IMR-90 (cell line): ENCODE measurements around the gene CARS2. TPM values are rescaled to one million over a fixed set of nuclear protein-coding genes. Genes with fewer than 3 reads are reported as not detected.

Experiments
- ATAC-seq: fragments of 200-7000 bp; cut with Tn5 transposase; 2 replicates; pipeline ENCODE4 v1.9.1; 2020; ENCODE audit warnings: low read depth, mild to moderate bottlenecking, moderate library complexity
- BruUV-seq: library from RNA; stranded (reverse); fragments of 400-500 nt; replicated peaks from 2 replicates; lab custom pipeline; 2021; lab: Mats Ljungman, UMichigan
- CTCF ChIA-PET: fragments of 300-600 bp; formaldehyde crosslinking; extraction: SDS; loops from one replicate; lab custom pipeline; 2021; ENCODE audit warnings: antibody characterized with exemption; lab: Yijun Ruan, JAX
- POLR2A ChIA-PET: fragments of 300-600 bp; sonication (Branson Sonifier 250); formaldehyde crosslinking; loops from one replicate; lab custom pipeline; 2022; ENCODE audit warnings: antibody characterized with exemption; ENCODE audit not compliant: unreplicated experiment; lab: Charles Lee
- DNase-seq: peaks from one replicate; pipeline ENCODE4 v3.0.0; 2013
- H2AFZ ChIP-seq: replicated peaks from 2 replicates; pipeline ENCODE3; 2013; ENCODE audit warnings: low read length, mild to moderate bottlenecking; ENCODE audit not compliant: poor library complexity
- H2AK5ac ChIP-seq: 2 replicates; pipeline ENCODE4 v1.6.1; 2013; ENCODE audit warnings: low read depth, low read length, inconsistent platforms
- H2AK9ac ChIP-seq: replicated peaks from 2 replicates; pipeline ENCODE3; 2013; ENCODE audit warnings: mild to moderate bottlenecking, low read depth, low read length, moderate library complexity; ENCODE audit not compliant: poor library complexity
- H2BK120ac ChIP-seq: 2 replicates; pipeline ENCODE4 v1.6.1; 2013; ENCODE audit warnings: low read depth, low read length, inconsistent platforms
- H2BK15ac ChIP-seq: 3 replicates; pipeline ENCODE4 v1.6.1; 2013; ENCODE audit warnings: low read depth, low read length, inconsistent platforms
- H2BK20ac ChIP-seq: 2 replicates; pipeline ENCODE4 v1.6.1; 2013; ENCODE audit warnings: low read depth, mild to moderate bottlenecking, inconsistent platforms, low read length, moderate library complexity
- H2BK5ac ChIP-seq: 2 replicates; pipeline ENCODE4 v1.6.1; 2013; ENCODE audit warnings: mild to moderate bottlenecking, low read depth, low read length, inconsistent platforms; ENCODE audit not compliant: poor library complexity, severe bottlenecking
- H3K14ac ChIP-seq: replicated peaks from 2 replicates; pipeline ENCODE4 v1.6.1; 2013; ENCODE audit warnings: low read depth, low read length, inconsistent platforms
- H3K18ac ChIP-seq: 2 replicates; pipeline ENCODE4 v1.6.1; 2013; ENCODE audit warnings: low read depth, low read length, control low read depth
- H3K23ac ChIP-seq: 2 replicates; pipeline ENCODE4 v1.6.1; 2013; ENCODE audit warnings: low read depth, low read length, inconsistent platforms
- H3K27ac ChIP-seq: 2 replicates; pipeline ENCODE4 v1.5.1; 2013; ENCODE audit warnings: mild to moderate bottlenecking, control low read depth, low read length; ENCODE audit not compliant: insufficient read depth
- H3K27me3 ChIP-seq: 2 replicates; pipeline ENCODE4 v1.6.1; 2013; ENCODE audit warnings: low read length; ENCODE audit not compliant: control insufficient read depth, insufficient read depth
- H3K36me3 ChIP-seq: 2 replicates; pipeline ENCODE4 v1.6.1; 2013; ENCODE audit warnings: low read length, mixed read lengths; ENCODE audit not compliant: control insufficient read depth, insufficient read depth
- H3K4ac ChIP-seq: 2 replicates; pipeline ENCODE4 v1.6.1; 2013; ENCODE audit warnings: low read depth, low read length, inconsistent platforms
- H3K4me1 ChIP-seq: 2 replicates; pipeline ENCODE4 v1.6.1; 2013; ENCODE audit warnings: low read length, mixed read lengths; ENCODE audit not compliant: control insufficient read depth, insufficient read depth
- H3K4me2 ChIP-seq: 2 replicates; pipeline ENCODE4 v1.6.1; 2013; ENCODE audit warnings: low read depth, mild to moderate bottlenecking, control low read depth, low read length, moderate library complexity
- H3K4me3 ChIP-seq: 2 replicates; pipeline ENCODE4 v1.5.1; 2013; ENCODE audit warnings: low read depth, mild to moderate bottlenecking, control low read depth, low read length, moderate library complexity; ENCODE audit not compliant: insufficient read depth
- H3K56ac ChIP-seq: 2 replicates; pipeline ENCODE4 v1.6.1; 2013; ENCODE audit warnings: low read length, inconsistent platforms; ENCODE audit not compliant: insufficient read depth; ENCODE audit errors: extremely low read depth
- H3K79me1 ChIP-seq, 2 experiments: 2 replicates each; pipeline ENCODE4 v1.6.1; 2013; ENCODE audit warnings: low read length in 2 of 2, inconsistent platforms in 1 of 2, low read depth in 1 of 2
- H3K9ac ChIP-seq: 2 replicates; pipeline ENCODE4 v1.6.1; 2013; ENCODE audit warnings: low read depth, low read length, control low read depth
- H3K9me1 ChIP-seq: 2 replicates; pipeline ENCODE4 v1.6.1; 2013; ENCODE audit warnings: low read length, inconsistent platforms; ENCODE audit not compliant: insufficient read depth
- H3K9me3 ChIP-seq: 2 replicates; pipeline ENCODE4 v1.6.1; 2013; ENCODE audit warnings: low read length; ENCODE audit not compliant: control insufficient read depth, insufficient read depth
- H4K20me1 ChIP-seq: 2 replicates; pipeline ENCODE4 v1.6.1; 2013; ENCODE audit warnings: low read length, inconsistent platforms; ENCODE audit not compliant: insufficient read depth
- H4K5ac ChIP-seq: 2 replicates; pipeline ENCODE4 v1.6.1; 2013; ENCODE audit warnings: mild to moderate bottlenecking, low read depth, low read length, control low read depth
- H4K8ac ChIP-seq, 2 experiments: 2 replicates each; pipeline ENCODE4 v1.6.1; 2013; ENCODE audit warnings: low read depth in 2 of 2, low read length in 2 of 2, control low read depth in 1 of 2, inconsistent platforms in 1 of 2
- H4K91ac ChIP-seq: 2 replicates; pipeline ENCODE4 v1.6.1; 2013; ENCODE audit warnings: low read depth, low read length, inconsistent platforms; ENCODE audit not compliant: insufficient read depth
- BHLHE40 ChIP-seq: fragments of 150-350 bp; IDR thresholded peaks from 2 replicates; pipeline ENCODE4 v1.6.1; 2016; ENCODE audit warnings: mild to moderate bottlenecking, low read depth, low read length
- FOS ChIP-seq: fragments of 150-350 bp; IDR thresholded peaks from 2 replicates; pipeline ENCODE4 v1.6.1; 2016; ENCODE audit warnings: low read depth, low read length
- MAZ ChIP-seq: IDR thresholded peaks from 2 replicates; pipeline ENCODE4 v1.6.1; 2012; ENCODE audit warnings: low read depth, mild to moderate bottlenecking, low read length, improper control_type of control experiment, moderate library complexity, borderline replicate concordance
- MXI1 ChIP-seq: IDR thresholded peaks from 2 replicates; pipeline ENCODE4 v1.6.1; 2012; ENCODE audit warnings: low read depth, mild to moderate bottlenecking, low read length, moderate library complexity, borderline replicate concordance
- POLR2A ChIP-seq: IDR thresholded peaks from 2 replicates; pipeline ENCODE4 v1.6.1; 2012; ENCODE audit warnings: mild to moderate bottlenecking, low read depth, low read length
- RAD21 ChIP-seq: IDR thresholded peaks from 2 replicates; pipeline ENCODE4 v1.6.1; 2012; ENCODE audit warnings: low read length, improper control_type of control experiment
- RCOR1 ChIP-seq: IDR thresholded peaks from 2 replicates; pipeline ENCODE4 v1.6.1; 2012; ENCODE audit warnings: mild to moderate bottlenecking, low read length, improper control_type of control experiment; ENCODE audit not compliant: insufficient replicate concordance
- WGBS, 2 experiments: methylation state at CpG; one replicate each; pipeline versions ENCODE4 v1.1.5 to v1.1.7; 2013; ENCODE audit warnings: missing lambda C conversion rate in 2 of 2; ENCODE audit not compliant: insufficient read length in 1 of 2; ENCODE audit errors: extremely low coverage in 2 of 2; 5-methylcytosine and 5-hydroxymethylcytosine counted together
- dilution Hi-C: fragments of 300-500 bp; cut with HindIII; formaldehyde crosslinking; loops from one replicate; pipeline ENCODE4 v1.14.3; 2018; ENCODE audit warnings: low sequenced_read_pairs; ENCODE audit not compliant: unreplicated experiment
- in situ Hi-C: fragments of 300-500 bp; cut with MboI; formaldehyde crosslinking; loops from 3 replicates; pipeline ENCODE4 v1.14.3; 2019; ENCODE audit warnings: low sequenced_read_pairs, inconsistent platforms, mixed read lengths
- intact Hi-C: fragments of 100-400 bp; cut with micrococcal nuclease; formaldehyde crosslinking; loops from 2 replicates; pipeline ENCODE4 v1.10.0; 2022
- polyA plus RNA-seq, 3 experiments: library from polyadenylated mRNA; depleted of rRNA; stranded (reverse); fragments of >200 nt; gene quantifications; 2 replicates each; pipeline ENCODE4 v1.2.3, GENCODE V29; 2012; ENCODE audit warnings: low replicate concordance in 1 of 3
- total RNA-seq: library from RNA; depleted of rRNA; stranded (reverse); fragments of >200 nt; gene quantifications from 2 replicates; pipeline ENCODE4 v1.2.3, GENCODE V29; 2012
- TF ChIP-seq, protein P1 (sequence below): fragments of 150-350 bp; IDR thresholded peaks from 2 replicates; pipeline ENCODE4 v1.6.1; 2017; ENCODE audit warnings: mild to moderate bottlenecking, antibody characterized with exemption, low read length, low read depth

Gene CARS2
- total and polyA plus RNA-seq, 2 of the 4 experiments (the other 2 are of a cell fraction), result 76.2 to 76.4 TPM

DNA sequence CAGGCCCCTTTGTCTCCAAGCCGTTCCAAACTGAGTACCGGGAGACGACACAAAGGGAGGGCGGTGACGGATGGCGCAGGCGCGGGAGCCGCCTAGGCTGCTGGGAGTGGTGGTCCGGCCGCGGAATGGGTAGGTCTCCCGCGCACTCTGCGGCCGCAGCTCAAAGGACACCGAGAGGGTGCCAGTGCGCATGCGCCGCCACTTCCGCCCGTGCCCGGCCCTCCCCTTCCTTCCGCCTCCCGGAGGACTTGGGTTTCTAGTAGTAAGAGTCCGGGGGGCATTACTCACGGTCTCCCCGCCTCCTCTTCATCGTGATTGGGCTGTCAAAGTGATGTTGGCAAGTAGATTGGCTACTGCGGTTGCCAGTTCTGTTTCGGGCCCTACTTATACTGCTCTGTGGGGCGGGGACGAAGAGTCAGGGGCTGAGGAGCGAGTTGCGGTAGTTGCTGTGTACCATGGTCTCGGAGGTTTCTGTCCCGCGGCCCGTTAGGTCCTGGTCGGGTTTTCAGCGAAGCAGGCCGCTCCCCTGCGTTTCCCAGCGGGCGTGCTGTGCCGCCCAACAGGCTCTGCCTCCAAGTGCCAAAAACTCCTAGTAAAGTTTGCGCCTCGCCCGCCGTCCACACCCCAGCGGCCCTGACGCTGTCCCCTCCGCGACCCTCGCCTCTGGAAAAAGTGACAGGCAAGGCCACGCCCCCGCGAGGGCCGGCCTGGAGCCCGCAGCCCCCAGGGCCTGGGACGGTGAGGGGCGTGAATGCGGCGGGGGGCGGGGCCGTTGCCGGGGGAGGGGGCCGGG, 7.1 kb upstream of the CARS2 start:
- TF ChIP-seq FOS, result peak; percentile 82
- TF ChIP-seq, protein P1, sequence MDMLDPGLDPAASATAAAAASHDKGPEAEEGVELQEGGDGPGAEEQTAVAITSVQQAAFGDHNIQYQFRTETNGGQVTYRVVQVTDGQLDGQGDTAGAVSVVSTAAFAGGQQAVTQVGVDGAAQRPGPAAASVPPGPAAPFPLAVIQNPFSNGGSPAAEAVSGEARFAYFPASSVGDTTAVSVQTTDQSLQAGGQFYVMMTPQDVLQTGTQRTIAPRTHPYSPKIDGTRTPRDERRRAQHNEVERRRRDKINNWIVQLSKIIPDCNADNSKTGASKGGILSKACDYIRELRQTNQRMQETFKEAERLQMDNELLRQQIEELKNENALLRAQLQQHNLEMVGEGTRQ, result peak; percentile 24; the same call in 1 of the 2 replicates
- peak; percentile 99 for TF ChIP-seq BHLHE40
- TF ChIP-seq MAZ, result peak; percentile 86; the same call in 1 of the 2 replicates
- 0 out of 2 replicates have a peak, but pooled peaks have one; percentile 0 for TF ChIP-seq MXI1
- no peak for TF ChIP-seq RAD21
- peak; percentile 100 for TF ChIP-seq POLR2A
- TF ChIP-seq RCOR1, result no peak
- peak overlapping the region; percentile 84 for H3K14ac ChIP-seq
- H3K18ac ChIP-seq, result peak overlapping the region; percentile 34
- in situ Hi-C loops (no loop called here), intact Hi-C loops (loop anchor here (2.0 kb wide), 1 partner anchor 96 kb away; no protein-coding TSS in a partner anchor), dilution Hi-C loops (no loop called here)
- peak overlapping the region; percentile 88 for H2AK5ac ChIP-seq
- no peaks in the 10 kb centered on the region for H3K27me3 ChIP-seq
- ChIA-PET POLR2A (interaction anchor here (0.6 to 1.2 kb wide), 5 partner anchors 11 to 112 kb away, joined by 3 to 10 read pairs (median 4); no protein-coding TSS in a partner anchor), CTCF (no interaction called here)
- H3K36me3 ChIP-seq, result no peaks in the 10 kb centered on the region
- H3K23ac ChIP-seq, result peak overlapping the region; percentile 84
- H3K56ac ChIP-seq, result peak overlapping the region; percentile 83
- peak overlapping the region; percentile 86 for H3K4ac ChIP-seq
- H2BK15ac ChIP-seq, result no peak overlapping the region; the same call in 2 of the 3 replicates
- H2AFZ ChIP-seq, result peak overlapping the region; percentile 94
- no peak overlapping the region for H2BK20ac ChIP-seq
- H3K4me1 ChIP-seq, result no peaks in the 10 kb centered on the region; the same call in 1 of the 2 replicates
- no peaks in the 10 kb centered on the region; the same call in 1 of the 2 replicates for H3K9me1 ChIP-seq
- no peaks in the 10 kb centered on the region for H3K9me3 ChIP-seq
- H4K5ac ChIP-seq, result peak overlapping the region; percentile 31
- peak overlapping the region; percentile 99 for H2AK9ac ChIP-seq
- WGBS, 2 experiments, result 0% methylated on average over 1 of the region's 68 CpGs; no CpG with 5 or more reads in 1 of the 2 experiments
- peaks cover 25% of the 10 kb centered on the region for H4K20me1 ChIP-seq
- ATAC-seq (peak; percentile 60), DNase-seq (peak; percentile 100)
- peak overlapping the region; percentile 98 for H3K4me3 ChIP-seq
- H3K27ac ChIP-seq, result peak overlapping the region; percentile 89
- H3K9ac ChIP-seq, result peak overlapping the region; percentile 83
- H2BK120ac ChIP-seq, result peak overlapping the region; percentile 31; the same call in 1 of the 2 replicates
- peak overlapping the region; percentile 69 for H4K91ac ChIP-seq
- peak overlapping the region; percentile 89 for H2BK5ac ChIP-seq
- H3K4me2 ChIP-seq, result peak overlapping the region; percentile 71
- peaks cover 6 to 26% of the 10 kb centered on the region in 2 experiments; a peak in 3 of 4 replicates for H3K79me1 ChIP-seq
- BruUV-seq, result no TSS peak
- peak overlapping the region; percentile 26 to 93 for H4K8ac ChIP-seq
